MM.1S (cell line): ENCODE results near the gene SHISA9.

Source experiments
- DNase-seq: peaks from one replicate; pipeline ENCODE4 v3.0.0-alpha.2; 2015
- H2AFZ ChIP-seq: fragments of 300-600 bp; sonication (generic); 2 replicates; pipeline ENCODE4 v1.6.0; 2016; ENCODE audit warnings: antibody characterized with exemption, low read length
- H3F3A ChIP-seq: fragments of 300-600 bp; sonication (generic); 2 replicates; pipeline ENCODE4 v1.6.1; 2016; ENCODE audit warnings: mild to moderate bottlenecking, antibody characterized with exemption, low read length, moderate library complexity, mixed read lengths; ENCODE audit not compliant: insufficient read depth
- H3K27ac ChIP-seq: fragments of 300-600 bp; sonication (generic); 2 replicates; pipeline ENCODE4 v1.5.1; 2016; ENCODE audit warnings: mild to moderate bottlenecking, low read length
- H3K27me3 ChIP-seq: fragments of 300-600 bp; sonication (generic); replicated peaks from 2 replicates; pipeline ENCODE4 v1.6.0; 2016; ENCODE audit warnings: low read length; ENCODE audit not compliant: insufficient read depth
- H3K36me3 ChIP-seq: fragments of 300-600 bp; sonication (generic); replicated peaks from 2 replicates; pipeline ENCODE4 v1.6.1; 2016; ENCODE audit warnings: mild to moderate bottlenecking, low read length, mixed read lengths; ENCODE audit not compliant: insufficient read depth
- H3K4me1 ChIP-seq: fragments of 300-600 bp; sonication (generic); 2 replicates; pipeline ENCODE4 v1.6.1; 2016; ENCODE audit warnings: low read length, mixed read lengths
- H3K4me2 ChIP-seq: fragments of 300-600 bp; sonication (generic); 2 replicates; pipeline ENCODE4 v1.6.0; 2016; ENCODE audit warnings: low read depth, low read length
- H3K4me3 ChIP-seq: fragments of 300-600 bp; sonication (generic); 2 replicates; pipeline ENCODE4 v1.5.1; 2016; ENCODE audit warnings: low read length, mixed read lengths
- H3K79me2 ChIP-seq: fragments of 300-600 bp; sonication (generic); 2 replicates; pipeline ENCODE4 v1.6.1; 2016; ENCODE audit warnings: mixed run types, low read length, mixed read lengths
- H3K9ac ChIP-seq: fragments of 300-600 bp; sonication (generic); 2 replicates; pipeline ENCODE4 v1.6.1; 2016; ENCODE audit warnings: low read length, mixed read lengths
- H3K9me2 ChIP-seq: fragments of 300-600 bp; sonication (generic); replicated peaks from 2 replicates; pipeline ENCODE4 v1.6.1; 2016; ENCODE audit warnings: mild to moderate bottlenecking, low read length, mixed read lengths; ENCODE audit not compliant: insufficient read depth
- H3K9me3 ChIP-seq: fragments of 300-600 bp; sonication (generic); replicated peaks from 2 replicates; pipeline ENCODE4 v1.6.1; 2016; ENCODE audit warnings: mild to moderate bottlenecking, low read length, mixed read lengths; ENCODE audit not compliant: insufficient read depth
- H4K20me1 ChIP-seq: fragments of 300-600 bp; sonication (generic); 2 replicates; pipeline ENCODE4 v1.6.1; 2016; ENCODE audit warnings: mild to moderate bottlenecking, low read length, moderate library complexity, mixed read lengths; ENCODE audit not compliant: insufficient read depth
- EZH2 ChIP-seq: fragments of 300-600 bp; sonication (generic); optimal IDR thresholded peaks from 2 replicates; pipeline ENCODE3; 2017; ENCODE audit warnings: low read depth, mild to moderate bottlenecking, antibody characterized with exemption, low read length, mixed read lengths
- EZH2phosphoT487 ChIP-seq: fragments of 300-600 bp; sonication (generic); IDR thresholded peaks from 2 replicates; pipeline ENCODE4 v1.6.1; 2018; ENCODE audit warnings: antibody characterized with exemption, low read length
- TF ChIP-seq, protein P1 (sequence below): fragments of 300-600 bp; sonication (generic); IDR thresholded peaks from 2 replicates; pipeline ENCODE4 v1.5.1; 2016; ENCODE audit warnings: antibody characterized with exemption, low read length, mixed read lengths

SHISA9 gene

DNA sequence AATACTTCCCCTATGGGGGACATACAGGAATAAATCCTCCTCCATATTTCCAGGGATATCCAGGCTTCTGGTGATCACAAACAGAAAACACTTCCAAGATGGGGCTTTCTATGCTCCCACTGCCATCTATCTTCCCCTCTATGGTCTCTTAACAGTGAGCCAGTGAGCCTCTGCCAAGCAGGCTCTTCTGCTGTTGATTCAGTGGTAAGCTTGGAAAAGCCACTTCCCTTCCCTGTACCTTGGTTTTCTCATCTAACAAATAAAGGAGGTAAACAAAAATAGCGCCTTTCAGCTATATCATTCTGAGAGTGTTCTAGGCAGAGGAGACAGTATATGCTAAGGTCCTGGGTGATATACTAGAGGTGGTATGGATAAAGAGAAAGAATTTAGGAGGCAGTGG, 368.0 kb downstream of the SHISA9 start:
- no peaks in the 10 kb centered on the region for H3K27me3 ChIP-seq
- TF ChIP-seq, protein P1, sequence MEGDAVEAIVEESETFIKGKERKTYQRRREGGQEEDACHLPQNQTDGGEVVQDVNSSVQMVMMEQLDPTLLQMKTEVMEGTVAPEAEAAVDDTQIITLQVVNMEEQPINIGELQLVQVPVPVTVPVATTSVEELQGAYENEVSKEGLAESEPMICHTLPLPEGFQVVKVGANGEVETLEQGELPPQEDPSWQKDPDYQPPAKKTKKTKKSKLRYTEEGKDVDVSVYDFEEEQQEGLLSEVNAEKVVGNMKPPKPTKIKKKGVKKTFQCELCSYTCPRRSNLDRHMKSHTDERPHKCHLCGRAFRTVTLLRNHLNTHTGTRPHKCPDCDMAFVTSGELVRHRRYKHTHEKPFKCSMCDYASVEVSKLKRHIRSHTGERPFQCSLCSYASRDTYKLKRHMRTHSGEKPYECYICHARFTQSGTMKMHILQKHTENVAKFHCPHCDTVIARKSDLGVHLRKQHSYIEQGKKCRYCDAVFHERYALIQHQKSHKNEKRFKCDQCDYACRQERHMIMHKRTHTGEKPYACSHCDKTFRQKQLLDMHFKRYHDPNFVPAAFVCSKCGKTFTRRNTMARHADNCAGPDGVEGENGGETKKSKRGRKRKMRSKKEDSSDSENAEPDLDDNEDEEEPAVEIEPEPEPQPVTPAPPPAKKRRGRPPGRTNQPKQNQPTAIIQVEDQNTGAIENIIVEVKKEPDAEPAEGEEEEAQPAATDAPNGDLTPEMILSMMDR: no peak
- TF ChIP-seq EZH2 (no peak), EZH2phosphoT487 (no peak)
- no peaks in the 10 kb centered on the region for H3K79me2 ChIP-seq
- no peak for DNase-seq
- H3K36me3 ChIP-seq: no peaks in the 10 kb centered on the region
- no peaks in the 10 kb centered on the region for H4K20me1 ChIP-seq
- no peak overlapping the region for H3K27ac ChIP-seq
- H3K4me2 ChIP-seq: no peak overlapping the region
- H3F3A ChIP-seq: no peaks in the 10 kb centered on the region
- no peak overlapping the region for H2AFZ ChIP-seq
- no peak overlapping the region for H3K4me3 ChIP-seq
- no peaks in the 10 kb centered on the region for H3K9me3 ChIP-seq
- H3K4me1 ChIP-seq: no peaks in the 10 kb centered on the region
- H3K9me2 ChIP-seq: no peaks in the 10 kb centered on the region
- no peak overlapping the region for H3K9ac ChIP-seq

DNA sequence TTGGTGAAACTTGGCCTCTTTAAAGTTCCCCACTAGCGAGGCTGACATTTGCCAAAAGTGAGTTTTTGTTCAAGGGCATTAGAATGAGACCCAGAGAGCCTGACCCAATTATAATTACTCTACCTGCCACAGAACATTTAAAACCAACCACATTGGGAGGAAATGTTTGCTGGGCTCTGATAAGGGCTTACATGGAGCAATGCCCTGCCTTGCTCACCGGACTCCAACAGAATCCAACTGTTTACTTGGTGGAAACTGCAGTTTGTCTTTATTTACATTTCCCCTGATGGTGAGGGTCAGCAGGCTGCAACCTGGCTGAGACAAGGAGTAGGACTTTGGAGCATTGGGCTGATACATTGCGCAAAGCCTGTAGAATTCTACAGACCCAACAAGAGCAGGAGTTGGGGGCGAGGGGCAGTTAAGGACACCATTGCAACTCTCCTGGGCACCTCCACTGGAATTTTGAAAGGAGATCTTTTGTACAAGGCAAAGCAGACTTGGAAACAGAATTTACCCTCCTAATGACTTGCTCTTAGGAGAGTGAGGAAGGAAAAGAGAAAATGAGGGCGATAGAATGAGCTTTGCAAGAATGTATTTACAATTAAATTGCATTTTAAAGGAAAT, 368.6 kb downstream of the SHISA9 start:
- Histone ChIP-seq H3K4me3 (no peak overlapping the region), H3F3A (no peaks in the 10 kb centered on the region), H3K4me2 (no peak overlapping the region), H3K36me3 (no peaks in the 10 kb centered on the region), H2AFZ (no peak overlapping the region), H4K20me1 (no peaks in the 10 kb centered on the region), H3K79me2 (no peaks in the 10 kb centered on the region), H3K27me3 (no peaks in the 10 kb centered on the region), H3K4me1 (no peaks in the 10 kb centered on the region), H3K27ac (no peak overlapping the region), H3K9me3 (no peaks in the 10 kb centered on the region), H3K9me2 (no peaks in the 10 kb centered on the region), H3K9ac (no peak overlapping the region)
- TF ChIP-seq EZH2: no peak
- TF ChIP-seq EZH2phosphoT487: no peak
- TF ChIP-seq, protein P1: no peak
- DNase-seq: no peak

DNA sequence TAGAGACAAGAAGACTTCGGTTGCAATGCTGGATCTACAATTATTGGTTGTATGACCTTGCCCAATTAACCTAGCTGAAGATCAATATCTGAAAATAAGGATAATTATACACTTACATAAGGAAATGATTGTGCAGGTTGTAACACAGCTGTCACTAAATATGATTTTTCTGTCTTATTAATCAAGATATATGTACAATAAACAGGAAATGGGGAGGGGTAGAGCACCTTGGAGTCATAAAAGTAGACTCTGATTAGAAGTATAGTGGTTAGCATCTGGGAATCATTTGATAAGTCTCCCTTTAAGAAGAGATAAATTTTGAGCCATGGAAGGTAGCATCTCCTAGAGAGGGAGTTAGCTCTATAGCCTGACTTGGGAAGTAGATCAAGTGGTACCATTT, 369.2 kb downstream of the SHISA9 start:
- no peak overlapping the region for H3K4me2 ChIP-seq
- no peaks in the 10 kb centered on the region for H3K4me1 ChIP-seq
- H3K9ac ChIP-seq: no peak overlapping the region
- no peaks in the 10 kb centered on the region for H3K36me3 ChIP-seq
- H3K9me2 ChIP-seq: no peaks in the 10 kb centered on the region
- H3K27me3 ChIP-seq: no peaks in the 10 kb centered on the region
- no peak for DNase-seq
- H3K79me2 ChIP-seq: no peaks in the 10 kb centered on the region
- TF ChIP-seq EZH2: no peak
- no peak for TF ChIP-seq EZH2phosphoT487
- TF ChIP-seq, protein P1: no peak
- no peaks in the 10 kb centered on the region for H3K9me3 ChIP-seq
- H3K4me3 ChIP-seq: no peak overlapping the region
- no peak overlapping the region for H3K27ac ChIP-seq
- no peaks in the 10 kb centered on the region for H3F3A ChIP-seq
- H4K20me1 ChIP-seq: no peaks in the 10 kb centered on the region
- no peak overlapping the region for H2AFZ ChIP-seq
